ENCODE measurements around the gene STX8. TPM values are rescaled to one million over a fixed set of nuclear protein-coding genes. Genes with fewer than 3 reads are reported as not detected.

The STX8 gene
- total RNA-seq, 1 donor from 2014 or later = 61.6 TPM

DNA sequence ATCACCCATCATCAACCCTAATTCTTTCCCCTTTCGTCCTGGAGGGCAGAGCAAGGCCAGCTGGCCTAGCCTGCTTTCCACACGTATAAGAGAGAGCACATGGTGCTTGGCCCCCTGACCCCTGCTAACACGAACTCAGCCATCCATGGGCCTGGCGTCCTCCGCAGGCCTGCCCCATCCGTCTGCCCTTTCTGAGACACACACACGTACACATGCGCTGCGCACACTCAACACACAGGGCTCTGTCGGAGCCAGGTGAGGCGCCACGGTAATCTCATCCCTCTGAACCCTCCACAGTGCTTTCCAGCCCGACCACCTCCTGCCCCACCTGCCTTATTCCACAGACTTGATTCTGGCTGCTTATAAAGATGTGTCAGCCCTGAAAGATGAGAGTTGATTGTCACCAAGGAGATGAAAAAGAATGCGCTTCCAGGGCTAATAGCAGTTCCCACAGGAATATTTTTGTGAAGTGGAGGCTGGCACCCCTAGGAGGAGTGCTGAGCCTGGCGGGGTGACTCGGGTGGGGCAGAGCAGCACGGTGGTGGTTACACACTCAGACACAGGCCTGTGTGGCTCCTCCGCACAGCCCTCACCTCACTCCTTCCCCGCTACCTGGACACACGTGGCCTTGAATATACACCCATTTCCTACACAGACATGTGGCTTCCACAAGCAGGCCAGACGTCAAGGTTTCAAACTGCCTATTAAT is 326.2 kb downstream of the STX8 start:
- no peak for DNase-seq (ENCODE audit: extremely low spot score, unreplicated experiment)
- Mint-ChIP-seq H3K4me1 (ENCODE audit: unreplicated experiment) (no peaks in the 10 kb centered on the region), H3K27ac (ENCODE audit: unreplicated experiment) (no peak overlapping the region), H3K9me3 (ENCODE audit: unreplicated experiment) (no peaks in the 10 kb centered on the region), H3K4me3 (ENCODE audit: unreplicated experiment) (no peak overlapping the region), H3K27me3 (ENCODE audit: unreplicated experiment) (no peaks in the 10 kb centered on the region), H3K36me3 (ENCODE audit: unreplicated experiment) (peaks cover 4% of the 10 kb centered on the region)
- TF ChIP-seq, protein P1, sequence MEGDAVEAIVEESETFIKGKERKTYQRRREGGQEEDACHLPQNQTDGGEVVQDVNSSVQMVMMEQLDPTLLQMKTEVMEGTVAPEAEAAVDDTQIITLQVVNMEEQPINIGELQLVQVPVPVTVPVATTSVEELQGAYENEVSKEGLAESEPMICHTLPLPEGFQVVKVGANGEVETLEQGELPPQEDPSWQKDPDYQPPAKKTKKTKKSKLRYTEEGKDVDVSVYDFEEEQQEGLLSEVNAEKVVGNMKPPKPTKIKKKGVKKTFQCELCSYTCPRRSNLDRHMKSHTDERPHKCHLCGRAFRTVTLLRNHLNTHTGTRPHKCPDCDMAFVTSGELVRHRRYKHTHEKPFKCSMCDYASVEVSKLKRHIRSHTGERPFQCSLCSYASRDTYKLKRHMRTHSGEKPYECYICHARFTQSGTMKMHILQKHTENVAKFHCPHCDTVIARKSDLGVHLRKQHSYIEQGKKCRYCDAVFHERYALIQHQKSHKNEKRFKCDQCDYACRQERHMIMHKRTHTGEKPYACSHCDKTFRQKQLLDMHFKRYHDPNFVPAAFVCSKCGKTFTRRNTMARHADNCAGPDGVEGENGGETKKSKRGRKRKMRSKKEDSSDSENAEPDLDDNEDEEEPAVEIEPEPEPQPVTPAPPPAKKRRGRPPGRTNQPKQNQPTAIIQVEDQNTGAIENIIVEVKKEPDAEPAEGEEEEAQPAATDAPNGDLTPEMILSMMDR (IDR thresholded peaks at IDR 0.05) = no peak

DNA sequence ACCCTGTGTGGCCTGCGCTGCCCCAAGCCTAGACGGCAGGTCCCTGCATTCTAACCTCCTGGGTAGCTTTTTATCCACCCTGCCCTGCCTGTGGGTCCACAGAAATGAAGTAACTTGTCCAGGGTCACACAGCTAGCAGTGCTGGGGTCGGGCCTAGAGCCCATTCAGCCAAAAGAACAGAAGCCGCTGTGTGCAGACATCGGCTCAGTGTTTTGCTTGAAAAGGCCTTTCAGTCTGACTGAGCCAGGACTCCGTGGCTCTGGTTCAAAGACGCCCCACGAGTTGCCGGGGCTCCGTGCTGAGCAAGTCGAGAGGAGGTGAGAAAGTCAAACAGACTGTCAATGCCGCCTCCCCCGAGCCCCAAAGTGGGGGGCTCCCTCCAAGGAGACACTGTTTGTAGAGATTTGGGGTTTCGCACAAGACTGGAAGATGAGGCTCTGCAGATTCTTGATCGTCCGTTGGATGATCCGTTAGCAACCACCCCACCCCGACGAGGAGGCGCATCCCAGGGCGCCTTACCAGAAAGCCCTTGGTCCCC is 328.1 kb downstream of the STX8 start:
- Mint-ChIP-seq H3K27me3 (ENCODE audit: unreplicated experiment) (no peaks in the 10 kb centered on the region), H3K4me1 (ENCODE audit: unreplicated experiment) (no peaks in the 10 kb centered on the region), H3K27ac (ENCODE audit: unreplicated experiment) (no peak overlapping the region), H3K9me3 (ENCODE audit: unreplicated experiment) (no peaks in the 10 kb centered on the region), H3K4me3 (ENCODE audit: unreplicated experiment) (no peak overlapping the region), H3K36me3 (ENCODE audit: unreplicated experiment) (peaks cover 4% of the 10 kb centered on the region)
- DNase-seq (ENCODE audit: extremely low spot score, unreplicated experiment) = no peak
- TF ChIP-seq, protein P1 (IDR thresholded peaks at IDR 0.05) = no peak

DNA sequence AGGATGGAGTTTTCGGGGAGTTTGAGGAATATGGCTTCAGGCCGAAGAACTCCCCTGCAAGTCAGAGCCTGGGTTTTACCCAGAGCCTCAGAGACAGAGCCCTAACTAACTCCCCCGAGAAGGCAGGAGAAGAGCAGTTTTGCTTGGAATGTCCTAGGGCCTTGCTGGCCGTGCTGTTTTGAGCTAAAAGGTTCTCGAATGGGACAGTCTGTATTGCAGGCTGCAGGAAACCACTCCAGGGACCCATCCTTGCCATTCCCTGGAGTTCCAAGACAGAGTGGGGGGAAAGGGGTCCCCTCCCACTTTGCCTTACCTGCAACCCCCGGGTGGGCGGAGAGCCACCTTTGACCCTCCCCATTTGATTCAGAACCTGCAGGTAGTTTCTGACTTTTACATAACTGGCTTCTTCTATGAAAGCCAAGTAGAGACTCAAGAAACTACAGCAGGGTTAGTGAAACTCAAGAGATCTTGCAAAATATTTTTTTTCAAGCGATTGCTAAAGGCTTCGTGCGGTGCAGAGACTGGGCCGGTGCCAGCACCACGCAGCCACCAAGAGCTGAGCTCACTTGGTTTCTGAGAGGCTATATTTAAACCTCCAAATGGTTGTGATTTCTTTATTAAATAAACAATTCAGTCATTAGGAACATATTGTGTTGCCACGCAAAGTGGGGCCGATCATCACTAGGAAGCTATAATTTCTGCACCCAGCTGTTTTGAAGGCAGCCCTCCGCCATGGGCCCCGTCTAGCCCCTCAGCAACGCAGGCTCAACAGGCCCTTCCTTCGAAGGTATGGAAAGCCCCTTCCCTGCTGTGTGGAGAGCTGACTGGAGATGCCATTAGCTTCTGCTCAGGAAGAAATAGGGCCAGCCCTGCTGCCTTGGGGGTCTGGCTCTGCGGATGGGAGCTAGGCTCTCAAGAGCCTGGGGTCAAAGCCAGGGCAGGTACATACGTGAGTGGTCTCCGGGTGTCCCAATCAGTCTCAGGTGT is 331.3 kb downstream of the STX8 start:
- peaks cover 4% of the 10 kb centered on the region for H3K4me1 Mint-ChIP-seq (ENCODE audit: unreplicated experiment)
- no peak overlapping the region for H3K4me3 Mint-ChIP-seq (ENCODE audit: unreplicated experiment)
- H3K9me3 Mint-ChIP-seq (ENCODE audit: unreplicated experiment) = no peaks in the 10 kb centered on the region
- no peak overlapping the region for H3K27ac Mint-ChIP-seq (ENCODE audit: unreplicated experiment)
- TF ChIP-seq, protein P1 (IDR thresholded peaks at IDR 0.05) = no peak
- H3K27me3 Mint-ChIP-seq (ENCODE audit: unreplicated experiment) = no peaks in the 10 kb centered on the region
- H3K36me3 Mint-ChIP-seq (ENCODE audit: unreplicated experiment) = peaks cover 3% of the 10 kb centered on the region
- no peak for DNase-seq (ENCODE audit: extremely low spot score, unreplicated experiment)

DNA sequence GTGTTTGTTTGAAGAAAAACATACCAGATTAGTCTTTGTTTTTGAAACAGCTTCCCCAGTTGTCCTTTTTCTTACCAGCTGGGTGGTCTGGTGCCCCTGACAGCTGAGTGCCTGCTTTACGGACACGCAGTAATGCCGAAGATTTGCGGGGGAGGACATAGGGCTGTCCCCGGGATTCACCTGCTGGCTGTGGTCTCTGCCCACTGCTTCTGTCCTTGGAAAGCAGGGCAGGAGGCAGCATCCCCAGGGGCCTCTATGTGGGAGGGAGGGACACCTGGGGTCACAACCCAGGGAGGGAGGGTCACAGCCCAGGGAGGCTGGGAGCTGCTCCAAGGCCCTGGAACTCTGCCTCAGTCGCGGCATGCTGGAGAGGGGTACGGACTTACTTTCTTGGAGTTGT is 332.6 kb downstream of the STX8 start:
- no peak for DNase-seq (ENCODE audit: extremely low spot score, unreplicated experiment)
- TF ChIP-seq, protein P1 (IDR thresholded peaks at IDR 0.05) = no peak
- Mint-ChIP-seq H3K4me1 (ENCODE audit: unreplicated experiment) (peaks cover 4% of the 10 kb centered on the region), H3K27ac (ENCODE audit: unreplicated experiment) (no peak overlapping the region), H3K27me3 (ENCODE audit: unreplicated experiment) (no peaks in the 10 kb centered on the region), H3K9me3 (ENCODE audit: unreplicated experiment) (no peaks in the 10 kb centered on the region), H3K4me3 (ENCODE audit: unreplicated experiment) (no peak overlapping the region), H3K36me3 (ENCODE audit: unreplicated experiment) (no peaks in the 10 kb centered on the region)

DNA sequence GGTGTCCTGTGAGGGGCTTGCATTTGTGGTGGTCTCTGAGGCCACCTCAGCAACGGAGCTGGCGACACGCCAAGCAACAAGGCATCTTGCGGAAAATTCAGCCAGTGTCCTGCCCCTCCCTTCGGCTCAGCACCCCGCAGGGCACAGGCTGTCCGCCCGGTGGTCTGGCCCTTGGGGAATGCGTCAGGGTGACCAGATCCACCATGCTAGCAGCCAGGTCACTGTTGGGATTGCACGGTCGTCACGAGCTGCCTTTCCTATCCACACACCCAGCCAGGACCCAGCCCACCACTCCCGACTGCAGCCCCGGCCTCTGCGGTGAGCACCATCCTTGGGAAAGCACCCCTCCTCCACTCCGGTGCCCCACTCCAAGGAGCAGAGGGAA is 333.1 kb downstream of the STX8 start:
- TF ChIP-seq, protein P1 (IDR thresholded peaks at IDR 0.05) = no peak
- DNase-seq (ENCODE audit: extremely low spot score, unreplicated experiment) = no peak
- H3K27ac Mint-ChIP-seq (ENCODE audit: unreplicated experiment) = no peak overlapping the region
- H3K4me3 Mint-ChIP-seq (ENCODE audit: unreplicated experiment) = no peak overlapping the region
- H3K27me3 Mint-ChIP-seq (ENCODE audit: unreplicated experiment) = no peaks in the 10 kb centered on the region
- peaks cover 4% of the 10 kb centered on the region for H3K4me1 Mint-ChIP-seq (ENCODE audit: unreplicated experiment)
- H3K9me3 Mint-ChIP-seq (ENCODE audit: unreplicated experiment) = no peaks in the 10 kb centered on the region
- H3K36me3 Mint-ChIP-seq (ENCODE audit: unreplicated experiment) = peaks cover under 1% of the 10 kb centered on the region
